ENCODE data around the gene SLC4A1AP.

SLC4A1AP gene

DNA sequence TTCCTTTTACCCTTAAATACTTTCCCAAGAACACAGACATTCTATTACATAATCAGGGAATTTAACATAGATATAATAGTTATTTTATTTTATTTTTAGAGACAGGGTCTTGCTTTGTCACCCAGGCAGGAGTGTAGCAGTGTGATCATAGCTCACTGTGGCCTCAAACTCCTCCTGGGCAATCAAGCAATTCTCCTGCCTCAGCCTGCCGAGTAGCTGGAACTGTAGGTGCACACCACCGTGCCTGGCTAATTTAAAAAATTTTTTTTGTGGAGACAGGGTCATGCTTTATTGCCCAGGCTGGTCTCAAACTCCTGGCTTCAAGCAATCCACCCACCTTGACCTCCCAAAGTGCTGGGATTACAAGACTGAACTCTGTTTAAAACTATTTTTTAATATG lies 45.6 kb downstream of the SLC4A1AP start:
- TF ChIP-seq, protein P1, sequence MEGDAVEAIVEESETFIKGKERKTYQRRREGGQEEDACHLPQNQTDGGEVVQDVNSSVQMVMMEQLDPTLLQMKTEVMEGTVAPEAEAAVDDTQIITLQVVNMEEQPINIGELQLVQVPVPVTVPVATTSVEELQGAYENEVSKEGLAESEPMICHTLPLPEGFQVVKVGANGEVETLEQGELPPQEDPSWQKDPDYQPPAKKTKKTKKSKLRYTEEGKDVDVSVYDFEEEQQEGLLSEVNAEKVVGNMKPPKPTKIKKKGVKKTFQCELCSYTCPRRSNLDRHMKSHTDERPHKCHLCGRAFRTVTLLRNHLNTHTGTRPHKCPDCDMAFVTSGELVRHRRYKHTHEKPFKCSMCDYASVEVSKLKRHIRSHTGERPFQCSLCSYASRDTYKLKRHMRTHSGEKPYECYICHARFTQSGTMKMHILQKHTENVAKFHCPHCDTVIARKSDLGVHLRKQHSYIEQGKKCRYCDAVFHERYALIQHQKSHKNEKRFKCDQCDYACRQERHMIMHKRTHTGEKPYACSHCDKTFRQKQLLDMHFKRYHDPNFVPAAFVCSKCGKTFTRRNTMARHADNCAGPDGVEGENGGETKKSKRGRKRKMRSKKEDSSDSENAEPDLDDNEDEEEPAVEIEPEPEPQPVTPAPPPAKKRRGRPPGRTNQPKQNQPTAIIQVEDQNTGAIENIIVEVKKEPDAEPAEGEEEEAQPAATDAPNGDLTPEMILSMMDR (IDR thresholded peaks at IDR 0.05; ENCODE audit: control insufficient read depth, extremely low read depth, insufficient read depth), result no peak
- DNase-seq (ENCODE audit: low read depth), result no peak
- H3K4me3 ChIP-seq (ENCODE audit: low read depth, low read length), result no peak overlapping the region

- no peak overlapping the region for H3K4me3 ChIP-seq (ENCODE audit: low read depth, low read length)
- TF ChIP-seq, protein P1 (IDR thresholded peaks at IDR 0.05; ENCODE audit: control insufficient read depth, extremely low read depth, insufficient read depth), result no peak
- no peak for DNase-seq (ENCODE audit: low read depth)
These were observed 46.4 kb downstream of the SLC4A1AP start for GRCh38 chr2:27709960-27710575.

DNA sequence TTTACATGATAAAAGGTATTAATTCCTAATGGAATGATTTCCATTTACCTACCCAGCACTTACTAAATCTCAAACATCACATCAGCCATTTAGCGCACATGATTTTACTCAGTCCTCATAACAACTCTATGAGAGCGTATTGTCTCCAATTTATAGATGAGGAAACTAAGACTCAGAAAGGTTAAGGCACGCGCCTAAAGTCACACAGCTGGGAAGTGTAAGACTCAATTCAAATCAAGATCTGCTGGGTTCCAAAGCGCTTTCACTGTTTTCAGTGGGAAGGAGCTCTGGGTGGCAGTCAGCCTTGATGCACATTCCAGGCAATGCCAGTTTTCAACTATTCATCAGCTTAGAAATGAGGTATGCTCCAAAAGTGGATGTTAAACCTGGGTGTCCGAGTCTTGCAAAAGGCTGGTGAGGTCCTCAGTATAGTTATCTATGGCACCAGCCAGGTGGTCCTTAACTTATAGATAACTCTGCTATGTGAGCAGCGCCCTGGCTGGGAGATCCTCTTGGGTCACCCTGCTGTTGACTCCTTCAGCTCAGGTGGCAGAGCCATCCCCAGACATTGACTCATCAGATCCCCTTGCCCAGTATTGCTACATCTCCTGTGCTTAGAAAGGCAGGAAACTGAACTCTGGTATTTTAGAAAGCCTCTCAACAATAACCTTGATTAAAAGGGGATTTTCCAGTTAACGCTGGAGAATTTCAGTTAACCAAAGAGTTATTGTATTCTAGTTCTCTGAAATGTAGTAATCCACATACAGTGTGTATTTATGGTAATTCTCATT lies 47.1 kb downstream of the SLC4A1AP start:
- no peak for DNase-seq (ENCODE audit: low read depth)
- TF ChIP-seq, protein P1 (IDR thresholded peaks at IDR 0.05; ENCODE audit: control insufficient read depth, extremely low read depth, insufficient read depth), result no peak
- H3K4me3 ChIP-seq (ENCODE audit: low read depth, low read length), result no peak overlapping the region

GRCh38 chr2:27711804-27712203 lies 48.1 kb downstream of the SLC4A1AP start:
- TF ChIP-seq, protein P1 (IDR thresholded peaks at IDR 0.05; ENCODE audit: control insufficient read depth, extremely low read depth, insufficient read depth), result no peak
- no peak overlapping the region for H3K4me3 ChIP-seq (ENCODE audit: low read depth, low read length)
- DNase-seq (ENCODE audit: low read depth), result no peak

GRCh38 chr2:27712522-27712921 lies 48.8 kb downstream of the SLC4A1AP start:
- DNase-seq (ENCODE audit: low read depth), result no peak
- TF ChIP-seq, protein P1 (IDR thresholded peaks at IDR 0.05; ENCODE audit: control insufficient read depth, extremely low read depth, insufficient read depth), result no peak
- no peak overlapping the region for H3K4me3 ChIP-seq (ENCODE audit: low read depth, low read length)

DNA sequence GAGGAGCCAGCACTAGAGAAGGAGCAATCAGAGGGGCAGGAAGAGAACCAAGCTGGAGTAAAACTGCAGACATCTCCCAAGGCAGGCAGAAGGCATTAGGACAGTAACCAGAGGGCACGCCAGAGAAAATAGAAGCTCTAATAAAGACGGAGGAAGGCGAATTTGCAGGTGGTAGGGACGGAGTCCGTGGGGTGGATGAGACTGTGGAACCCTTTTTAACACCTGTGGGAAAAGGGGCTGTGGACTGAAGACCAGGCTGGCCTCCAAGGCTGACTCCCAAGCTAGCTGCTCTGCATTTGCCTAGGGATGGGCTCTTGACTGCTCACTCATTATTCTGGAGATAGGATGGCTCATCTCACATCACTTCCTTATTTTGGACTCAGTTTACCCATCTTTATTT lies 49.5 kb downstream of the SLC4A1AP start:
- DNase-seq (ENCODE audit: low read depth), result no peak
- H3K4me3 ChIP-seq (ENCODE audit: low read depth, low read length), result no peak overlapping the region
- TF ChIP-seq, protein P1 (IDR thresholded peaks at IDR 0.05; ENCODE audit: control insufficient read depth, extremely low read depth, insufficient read depth), result no peak

All from LNCaP clone FGC (cell line).